ENCODE results near the gene HS1BP3. TPM values are rescaled to one million over a fixed set of nuclear protein-coding genes. Genes with fewer than 3 reads are reported as not detected.
A peak's percentile ranks its signal among the peaks of the same experiment; 100 is the strongest.

Gene HS1BP3
- total RNA-seq, 1 donor from 2014 or later: 23.1 TPM

DNA sequence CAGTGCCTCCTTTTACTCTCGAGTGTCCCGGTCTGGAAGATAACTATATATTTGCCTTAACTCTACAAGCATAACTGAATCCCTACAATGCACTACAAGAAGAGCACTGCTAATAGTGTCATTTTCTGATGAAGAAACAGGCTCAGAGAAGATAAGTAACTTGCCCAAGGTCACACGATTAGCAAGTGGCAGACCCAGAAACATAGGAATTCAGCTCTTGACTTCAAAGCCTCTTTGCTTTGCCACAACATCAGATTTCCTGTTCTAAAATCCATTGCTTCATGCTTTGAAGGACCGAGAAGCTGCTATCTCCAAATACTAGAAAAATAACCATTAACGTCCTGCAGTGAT is 65.6 kb downstream of the HS1BP3 start:
- DNase-seq (ENCODE audit: extremely low spot score in 2 of 2): no peak
- Histone ChIP-seq H3K27ac (peak overlapping the region; percentile 60), H3K9me3 (no peaks in the 10 kb centered on the region), H3K4me3 (no peak overlapping the region), H3K4me1 (peaks cover 32% of the 10 kb centered on the region), H3K27me3 (no peaks in the 10 kb centered on the region), H3K36me3 (no peaks in the 10 kb centered on the region)
- no peak for TF ChIP-seq CTCF (IDR thresholded peaks at IDR 0.05)
- no peak for TF ChIP-seq POLR2AphosphoS5 (IDR thresholded peaks at IDR 0.05; ENCODE audit: insufficient read depth in 1 of 2, low read depth in 1 of 2)
- TF ChIP-seq POLR2A (IDR thresholded peaks at IDR 0.05): no peak
- intact Hi-C loops (cut with DNase I): no loop called here

DNA sequence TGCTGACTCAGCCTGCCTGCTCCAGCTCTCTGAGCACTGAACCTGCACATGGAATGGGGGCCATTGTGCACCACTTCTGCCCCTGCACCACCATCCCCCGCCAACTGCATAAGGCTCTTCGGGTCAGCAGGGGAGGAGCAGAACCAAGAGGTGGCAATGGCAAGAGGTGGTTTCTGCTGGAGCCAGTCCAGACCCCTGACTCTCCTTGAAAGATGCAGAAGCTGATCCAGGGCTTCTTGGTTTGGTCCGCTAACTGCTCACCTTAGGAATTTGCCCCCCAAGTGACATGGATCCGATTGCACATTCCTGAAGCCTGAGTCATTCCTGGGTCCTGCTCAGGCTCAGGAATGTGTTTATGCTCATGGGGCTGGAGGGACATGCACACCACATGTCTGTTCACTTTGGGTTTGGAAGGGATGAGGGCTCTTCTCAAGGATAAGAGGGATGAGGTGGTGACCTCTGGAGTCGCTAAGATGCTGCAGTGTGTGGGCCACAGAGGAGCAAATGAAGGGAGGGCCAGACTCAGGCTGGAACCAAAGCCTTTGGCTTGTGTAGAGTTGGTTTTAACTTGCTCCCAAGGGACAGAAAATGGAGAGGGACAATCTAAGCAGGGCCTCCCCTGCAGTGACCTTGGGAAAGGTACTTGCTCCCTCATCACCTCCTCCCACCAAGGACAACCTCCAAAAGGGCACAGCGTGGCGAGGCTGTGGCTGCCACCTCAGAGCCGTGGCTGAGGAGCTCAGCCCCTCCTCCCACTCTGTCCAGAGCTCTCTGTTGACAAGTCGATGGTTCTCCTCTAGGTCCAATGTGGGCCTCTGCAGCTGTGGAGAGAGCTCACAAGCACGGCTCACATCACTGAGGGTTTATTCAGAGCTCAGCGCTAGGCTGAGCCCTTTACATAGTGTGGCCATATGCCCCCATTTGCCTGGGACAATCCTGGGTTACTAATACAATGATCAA is 66.2 kb downstream of the HS1BP3 start:
- Histone ChIP-seq H3K4me3 (no peak overlapping the region), H3K27ac (peak overlapping the region; percentile 60), H3K27me3 (no peaks in the 10 kb centered on the region), H3K36me3 (no peaks in the 10 kb centered on the region), H3K9me3 (no peaks in the 10 kb centered on the region), H3K4me1 (peaks cover 34% of the 10 kb centered on the region)
- DNase-seq (ENCODE audit: extremely low spot score in 2 of 2): no peak
- TF ChIP-seq POLR2A (IDR thresholded peaks at IDR 0.05) (no peak), POLR2AphosphoS5 (IDR thresholded peaks at IDR 0.05; ENCODE audit: insufficient read depth in 1 of 2, low read depth in 1 of 2) (peak in 1 of 2 donors; percentile 43), CTCF (IDR thresholded peaks at IDR 0.05) (no peak)
- intact Hi-C loops (cut with DNase I): no loop called here

GRCh38 chr2:20584045-20584398 is 66.9 kb downstream of the HS1BP3 start:
- intact Hi-C loops (cut with DNase I): no loop called here

GRCh38 chr2:20583425-20583881 is 67.4 kb downstream of the HS1BP3 start:
- no peak for DNase-seq (ENCODE audit: extremely low spot score in 2 of 2)

More at GRCh38 chr2:20584045-20584398, 66.9 kb downstream of the HS1BP3 start:
- DNase-seq (ENCODE audit: extremely low spot score in 2 of 2): no peak
- Histone ChIP-seq H3K36me3 (no peaks in the 10 kb centered on the region), H3K9me3 (no peaks in the 10 kb centered on the region), H3K27ac (peak overlapping the region; percentile 51), H3K27me3 (no peaks in the 10 kb centered on the region), H3K4me1 (peaks cover 40% of the 10 kb centered on the region), H3K4me3 (no peak overlapping the region)
- no peak for TF ChIP-seq POLR2AphosphoS5 (IDR thresholded peaks at IDR 0.05; ENCODE audit: insufficient read depth in 1 of 2, low read depth in 1 of 2)
- TF ChIP-seq POLR2A (IDR thresholded peaks at IDR 0.05): no peak
- no peak for TF ChIP-seq CTCF (IDR thresholded peaks at IDR 0.05)

More at GRCh38 chr2:20583425-20583881, 67.4 kb downstream of the HS1BP3 start:
- Histone ChIP-seq H3K9me3 (no peaks in the 10 kb centered on the region), H3K4me3 (no peak overlapping the region), H3K36me3 (no peaks in the 10 kb centered on the region), H3K4me1 (peaks cover 46% of the 10 kb centered on the region), H3K27me3 (no peaks in the 10 kb centered on the region), H3K27ac (peak overlapping the region; percentile 51)
- intact Hi-C loops (cut with DNase I): no loop called here
- TF ChIP-seq POLR2AphosphoS5 (IDR thresholded peaks at IDR 0.05; ENCODE audit: insufficient read depth in 1 of 2, low read depth in 1 of 2) (no peak), POLR2A (IDR thresholded peaks at IDR 0.05) (no peak), CTCF (IDR thresholded peaks at IDR 0.05) (no peak)
